ENCODE data around the gene TMTC2.
A peak's percentile ranks its signal among the peaks of the same experiment; 100 is the strongest.

TMTC2 gene

GRCh38 chr12:82682851-82683261 is 3.9 kb upstream of the TMTC2 start:
- no peak for DNase-seq

GRCh38 chr12:82685790-82686167 is 927 bp upstream of the TMTC2 start:
- DNase-seq = peak; percentile 95

DNA sequence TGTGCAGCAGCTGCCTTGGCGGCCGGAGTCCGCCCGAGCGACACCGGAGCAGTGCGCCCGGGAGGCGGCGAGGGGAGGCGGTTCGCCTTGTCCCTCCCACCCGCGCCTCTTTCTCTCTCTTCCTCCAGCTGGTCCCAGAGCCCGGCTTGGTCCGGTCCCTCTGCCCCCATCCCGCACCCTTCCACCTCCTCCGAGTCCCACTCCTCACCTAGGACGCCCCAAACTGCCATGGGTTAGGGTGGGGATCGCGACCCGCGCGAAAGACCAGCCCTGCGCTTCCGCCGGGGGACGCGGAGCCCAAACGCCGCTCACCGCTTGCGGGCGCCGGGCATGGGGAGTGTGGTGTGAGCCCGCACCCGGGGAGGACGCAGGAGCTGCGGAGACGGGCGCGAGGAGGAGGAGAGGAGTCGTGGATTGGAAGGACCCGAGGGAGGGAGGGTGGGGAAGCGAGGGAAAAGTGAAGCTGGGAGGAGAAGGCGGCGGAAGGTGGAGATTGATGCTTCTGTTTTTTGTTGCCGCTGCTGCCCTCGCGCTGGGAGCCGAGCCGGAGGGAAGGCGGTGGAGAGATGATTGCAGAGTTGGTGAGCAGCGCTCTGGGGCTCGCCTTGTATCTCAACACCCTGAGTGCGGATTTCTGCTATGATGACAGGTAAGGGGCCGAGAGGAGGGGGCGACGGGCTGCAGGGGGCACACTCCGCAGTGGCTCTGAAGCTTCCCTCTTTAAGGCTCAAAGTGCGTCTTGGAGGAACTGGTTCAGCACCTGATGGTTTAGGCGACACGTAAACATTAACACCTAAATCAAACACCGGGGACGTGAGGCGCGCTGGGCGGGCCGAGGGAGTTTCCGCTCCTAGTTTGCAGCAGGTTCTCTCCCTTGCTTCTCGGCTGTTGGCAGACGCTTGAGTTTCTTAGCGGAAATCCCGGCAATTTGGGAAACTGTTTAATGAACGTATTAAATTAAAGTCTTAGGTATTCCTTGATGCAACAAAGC is 610 bp downstream of the TMTC2 start:
- DNase-seq = peak; percentile 53

DNA sequence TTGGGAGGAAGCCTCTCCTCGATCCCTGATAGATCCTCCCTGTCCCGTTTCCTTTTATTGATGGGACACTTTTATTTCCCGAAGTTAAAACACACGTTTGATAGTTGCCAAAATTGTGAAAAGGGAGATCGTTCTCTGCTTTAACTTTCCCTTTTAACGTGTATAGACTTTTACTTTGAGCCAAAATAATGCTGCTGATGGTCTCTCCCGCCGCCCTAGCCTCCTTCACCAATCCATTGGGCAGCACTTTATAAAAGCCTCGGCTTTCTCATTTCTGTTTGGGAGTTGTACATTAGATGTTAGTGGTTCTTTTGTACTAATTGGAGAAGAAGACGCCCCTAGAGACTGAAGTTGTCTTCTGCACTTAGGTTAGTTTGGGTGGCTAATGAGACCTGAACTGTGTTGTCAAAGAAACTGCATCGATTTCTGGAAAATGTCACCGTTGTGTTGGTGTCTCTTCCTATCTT is 1.4 kb downstream of the TMTC2 start:
- DNase-seq = peak; percentile 50

- DNase-seq = no peak
Measured at GRCh38 chr12:82688596-82688995, 1.9 kb downstream of the TMTC2 start.

GRCh38 chr12:82690006-82690405 is 3.3 kb downstream of the TMTC2 start:
- no peak for DNase-seq

GRCh38 chr12:82691513-82691912 is 4.8 kb downstream of the TMTC2 start:
- DNase-seq = no peak

DNA sequence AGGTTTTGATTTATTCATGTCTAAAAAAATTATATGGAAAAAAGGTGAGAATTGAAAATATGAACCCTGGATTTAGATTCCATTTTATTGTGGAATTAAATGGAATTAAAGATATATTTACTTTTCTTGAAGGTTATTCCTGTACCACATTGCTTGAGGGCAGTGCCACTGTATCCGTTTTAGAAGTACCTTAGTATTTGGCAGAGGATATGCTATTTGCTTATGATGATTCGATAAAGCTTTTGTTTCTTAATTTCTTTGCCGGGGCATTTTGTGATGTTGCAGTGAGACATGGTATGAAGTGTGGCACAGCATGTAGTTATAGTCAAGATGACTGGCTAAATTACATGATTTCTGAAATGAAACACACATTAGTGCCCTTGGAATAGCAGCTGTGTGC is 7.6 kb downstream of the TMTC2 start:
- DNase-seq = no peak

GRCh38 chr12:82694970-82695369 is 8.3 kb downstream of the TMTC2 start:
- no peak for DNase-seq

DNA sequence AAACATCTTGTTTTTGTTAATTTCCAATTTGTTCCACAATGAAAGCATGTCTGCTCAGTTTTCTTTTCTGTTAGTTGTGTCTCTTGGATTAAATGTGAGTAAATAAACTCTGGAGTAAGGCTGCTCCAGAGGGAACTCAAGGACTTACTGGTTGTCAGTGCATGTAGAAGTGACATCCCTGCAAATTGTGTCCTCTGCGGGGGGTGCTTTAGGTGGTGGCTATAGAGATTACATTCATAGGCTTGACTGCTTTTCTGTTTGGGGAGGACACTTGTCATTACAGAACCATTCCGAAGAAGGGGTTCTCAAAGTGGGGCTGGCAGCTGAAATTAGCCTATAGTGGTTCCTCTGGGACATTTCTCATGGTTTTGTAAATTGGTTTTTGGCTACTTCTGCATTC is 8.8 kb downstream of the TMTC2 start:
- no peak for DNase-seq

DNA sequence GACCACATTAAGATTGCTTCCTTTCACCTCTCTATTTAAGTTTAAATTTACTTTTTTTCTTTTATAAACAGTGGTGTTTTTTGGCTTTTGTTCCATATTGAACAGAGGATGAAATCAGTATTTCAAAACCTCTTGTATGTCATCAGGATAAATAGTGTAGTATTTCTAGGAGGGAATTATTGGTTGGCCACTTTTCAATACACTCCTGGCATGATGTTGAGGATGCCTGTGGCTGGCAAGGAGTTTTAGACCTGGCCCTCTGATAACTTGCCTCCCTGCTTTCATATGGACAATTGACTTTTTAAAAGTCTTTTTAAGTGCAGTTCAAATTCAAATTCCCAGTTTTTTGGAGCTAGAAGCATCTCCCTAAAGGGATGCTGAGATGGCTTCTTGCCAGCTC is 9.8 kb downstream of the TMTC2 start:
- DNase-seq = no peak

DNA sequence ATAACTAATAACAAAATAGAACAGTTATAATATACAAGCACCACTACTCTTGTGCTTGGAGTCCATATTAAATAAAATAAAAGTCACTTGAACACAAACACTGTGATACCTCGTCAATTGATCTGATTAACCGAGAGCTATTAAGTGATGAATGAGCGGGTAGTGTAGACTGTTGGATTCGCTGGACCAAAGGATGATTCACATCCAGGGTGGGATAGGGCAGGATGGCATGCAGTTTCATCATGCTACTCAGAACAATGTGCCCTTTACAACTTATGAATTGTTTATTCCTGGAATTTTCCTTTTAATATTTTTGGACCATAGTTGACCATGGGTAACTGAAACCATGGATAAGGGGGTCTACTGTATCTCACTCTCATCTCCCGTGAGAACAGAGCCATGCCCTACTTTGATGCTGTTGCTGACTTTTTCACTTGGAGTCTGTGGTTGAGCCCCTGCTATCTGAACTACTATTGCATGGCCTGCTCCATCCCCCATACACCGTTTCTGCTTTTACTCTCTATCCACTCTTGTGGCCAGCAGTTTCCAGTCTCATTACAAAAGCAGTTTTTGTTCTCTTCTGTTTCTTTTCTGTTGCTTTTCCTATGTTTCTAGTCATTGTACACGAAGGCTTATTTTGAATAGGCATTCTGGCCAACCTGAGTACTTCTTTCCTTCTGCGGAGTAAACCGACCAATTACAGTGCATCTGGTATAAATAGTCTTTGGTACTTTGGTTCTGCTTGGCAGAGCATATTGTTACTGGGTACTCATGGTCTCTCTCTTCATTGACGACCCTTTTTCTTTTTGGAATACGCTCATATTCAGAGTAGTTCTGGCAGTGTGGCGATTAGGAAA is 12.2 kb downstream of the TMTC2 start:
- peak; percentile 24 for DNase-seq

GRCh38 chr12:82705774-82706173 is 19.1 kb downstream of the TMTC2 start:
- DNase-seq = no peak

DNA sequence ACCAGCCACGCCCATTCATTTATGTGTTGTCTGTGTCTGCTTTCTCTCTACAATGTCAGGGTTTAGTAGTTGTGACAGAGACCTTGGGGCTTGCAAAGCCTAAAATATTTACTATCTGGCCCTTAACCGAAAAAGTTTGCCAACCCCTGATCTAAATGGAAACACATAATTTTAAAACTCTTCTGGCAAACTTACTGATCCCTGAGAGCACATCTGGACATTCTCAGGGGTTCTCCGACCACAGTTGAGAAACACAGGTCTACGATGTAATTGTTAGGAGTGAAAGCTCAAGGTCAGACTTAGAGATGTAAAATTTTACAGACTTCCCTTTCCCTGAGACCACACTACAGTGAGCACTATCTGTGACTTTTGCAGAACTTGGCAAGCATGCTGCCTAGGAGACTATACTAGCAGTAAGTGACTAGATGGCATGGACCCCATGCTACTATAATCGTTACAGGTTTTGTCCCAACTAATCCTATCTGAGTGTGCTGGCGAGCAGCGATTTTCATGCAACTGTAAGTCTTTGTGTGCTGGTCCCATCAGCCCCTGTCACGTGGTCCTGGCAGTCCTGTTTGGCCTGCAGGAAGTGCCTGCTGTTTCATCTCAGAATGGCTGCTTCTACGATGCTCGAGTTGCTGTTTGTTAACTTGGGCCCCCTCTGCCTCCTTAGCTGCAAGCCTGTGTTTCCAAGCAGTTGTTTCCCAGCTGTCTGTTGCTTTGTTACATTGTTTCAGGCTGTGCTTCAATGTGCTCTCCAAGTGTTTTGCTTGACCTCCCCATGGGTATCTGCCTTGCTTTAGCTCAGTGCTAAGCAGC is 21.6 kb downstream of the TMTC2 start:
- no peak for DNase-seq

- no peak for DNase-seq
Measured at GRCh38 chr12:82709794-82710355, 23.2 kb downstream of the TMTC2 start.

DNA sequence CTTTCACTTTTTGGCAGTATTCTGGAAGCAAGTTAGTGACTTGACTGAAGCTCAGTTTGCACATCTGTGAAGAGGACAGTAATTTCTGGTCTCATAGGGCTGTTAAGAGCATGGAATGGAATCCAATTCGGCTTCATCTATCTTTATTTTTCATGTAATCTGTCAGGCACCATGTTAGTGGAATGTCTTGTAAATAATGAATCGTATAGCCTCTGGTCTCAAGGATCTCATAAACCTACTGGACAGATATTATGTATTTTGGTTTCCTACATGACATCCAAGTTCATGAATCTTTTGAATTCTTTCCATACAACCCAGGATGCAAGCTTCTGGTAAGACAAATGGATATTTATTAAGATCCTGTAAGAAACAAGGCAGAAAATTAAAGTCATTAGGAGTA is 24.0 kb downstream of the TMTC2 start:
- no peak for DNase-seq

- no peak for DNase-seq
Measured at GRCh38 chr12:82714427-82714826, 27.7 kb downstream of the TMTC2 start.

DNA sequence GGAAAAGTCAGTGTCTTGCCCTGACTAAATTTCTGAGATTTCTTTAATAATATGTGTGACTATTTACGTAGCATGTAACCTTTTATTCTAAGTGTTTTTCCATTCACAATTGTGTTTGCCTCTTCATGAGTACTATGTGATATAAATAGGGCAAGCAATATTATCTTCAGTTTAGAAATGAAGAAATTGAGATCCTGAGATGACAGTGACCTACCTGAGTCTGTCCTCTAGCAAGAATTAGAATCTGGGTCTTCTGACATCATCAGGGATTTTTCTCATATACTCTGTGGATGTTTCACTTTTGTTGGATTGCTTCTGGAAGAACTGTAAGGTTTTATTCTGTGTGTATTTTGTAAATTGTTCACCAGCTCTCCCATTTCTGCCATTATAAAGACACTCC is 35.0 kb downstream of the TMTC2 start:
- no peak for DNase-seq

DNA sequence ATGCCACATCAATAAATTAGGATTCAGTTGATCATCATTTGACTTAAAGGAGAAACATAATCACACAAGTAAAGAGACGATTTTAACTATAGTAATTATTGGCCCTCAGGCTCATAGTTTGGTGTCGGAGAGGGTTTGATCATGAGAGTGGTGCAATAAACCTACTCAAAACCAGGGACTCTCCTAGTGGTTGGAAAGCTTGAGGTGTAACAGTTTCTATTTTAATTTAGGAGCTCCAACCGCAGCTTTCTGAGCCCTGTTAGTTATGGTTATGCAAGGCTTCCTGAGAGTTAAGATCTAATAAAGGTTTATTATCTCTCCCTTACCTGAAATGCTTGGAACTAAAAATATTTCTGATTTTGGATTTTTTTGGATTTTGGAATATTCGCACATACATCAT is 36.4 kb downstream of the TMTC2 start:
- no peak for DNase-seq

GRCh38 chr12:82723891-82724290 is 37.2 kb downstream of the TMTC2 start:
- DNase-seq = no peak

GRCh38 chr12:82725741-82726140 is 39.0 kb downstream of the TMTC2 start:
- no peak for DNase-seq

DNA sequence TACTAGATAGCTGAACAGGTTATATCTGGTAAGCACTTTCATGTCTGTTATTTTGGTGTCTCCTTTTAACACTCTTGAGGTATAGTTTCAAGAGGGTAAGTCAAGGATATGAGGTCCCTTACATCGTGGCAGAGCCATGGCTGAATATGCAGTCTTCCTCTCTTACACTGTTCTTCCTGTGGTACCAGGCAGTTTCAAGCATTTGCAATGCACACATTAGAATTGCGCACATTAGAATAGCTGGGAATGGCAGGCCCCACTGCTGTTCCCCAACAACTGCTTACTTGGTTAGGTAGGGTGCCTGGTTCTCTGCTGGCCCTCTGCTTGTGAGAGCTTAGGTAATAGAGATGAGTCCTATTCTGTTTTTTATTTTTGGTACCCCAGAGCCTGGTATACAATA is 41.2 kb downstream of the TMTC2 start:
- DNase-seq = no peak

DNA sequence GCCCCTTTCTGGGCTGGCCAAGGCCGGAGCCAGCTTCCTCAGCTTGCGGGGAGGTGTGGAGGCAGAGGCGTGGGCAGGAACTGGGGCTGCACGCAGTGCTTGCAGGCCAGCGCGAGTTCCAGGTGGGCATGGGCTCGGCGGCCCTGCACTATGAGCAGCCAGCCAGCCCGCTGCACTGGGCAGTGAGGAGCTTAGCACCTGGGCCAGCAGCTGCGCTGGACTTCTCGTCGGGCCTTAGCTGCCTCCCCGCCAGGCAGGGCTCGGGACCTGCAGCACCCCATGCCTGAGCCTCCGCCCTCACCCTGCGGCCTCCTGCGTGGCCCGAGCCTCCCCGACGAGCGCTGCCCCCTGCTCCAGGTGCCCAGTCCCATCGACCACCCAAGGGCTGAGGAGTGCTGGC is 42.0 kb downstream of the TMTC2 start:
- no peak for DNase-seq
